HG03558 (cell line): ENCODE results near the gene FBLN7.

Experiments
- ATAC-seq: cut with Tn5 transposase; IDR thresholded peaks from one replicate; pipeline ENCODE4 v1.9.1; 2021; ENCODE audit warnings: moderate number of reproducible peaks; ENCODE audit not compliant: unreplicated experiment; ENCODE audit errors: extremely low read depth

The FBLN7 gene

GRCh38 chr2:112140205-112140802, 2.1 kb downstream of the FBLN7 start:
- no peak for ATAC-seq

GRCh38 chr2:112140899-112141625, 2.9 kb downstream of the FBLN7 start:
- ATAC-seq: no peak

- no peak for ATAC-seq
These were observed 3.4 kb downstream of the FBLN7 start for GRCh38 chr2:112141626-112142007.

GRCh38 chr2:112142525-112143078, 4.4 kb downstream of the FBLN7 start:
- no peak for ATAC-seq

GRCh38 chr2:112143150-112143549, 5.0 kb downstream of the FBLN7 start:
- no peak for ATAC-seq

GRCh38 chr2:112144966-112145365, 6.8 kb downstream of the FBLN7 start:
- ATAC-seq: no peak

GRCh38 chr2:112147382-112148168, 9.4 kb downstream of the FBLN7 start:
- ATAC-seq: no peak

GRCh38 chr2:112148477-112148876, 10.3 kb downstream of the FBLN7 start:
- no peak for ATAC-seq

- ATAC-seq: no peak
These were observed 11.0 kb downstream of the FBLN7 start for GRCh38 chr2:112149194-112149593.

- no peak for ATAC-seq
These were observed 11.8 kb downstream of the FBLN7 start for GRCh38 chr2:112149866-112150435.

- ATAC-seq: no peak
These were observed 12.3 kb downstream of the FBLN7 start for GRCh38 chr2:112150447-112150846.

- no peak for ATAC-seq
These were observed 12.7 kb downstream of the FBLN7 start for GRCh38 chr2:112150851-112151250.

GRCh38 chr2:112151271-112151670, 13.1 kb downstream of the FBLN7 start:
- ATAC-seq: no peak

GRCh38 chr2:112151701-112152440, 13.7 kb downstream of the FBLN7 start:
- ATAC-seq: no peak

GRCh38 chr2:112152476-112153178, 14.4 kb downstream of the FBLN7 start:
- ATAC-seq: no peak

GRCh38 chr2:112153179-112153490, 14.9 kb downstream of the FBLN7 start:
- ATAC-seq: no peak

GRCh38 chr2:112153501-112153900, 15.3 kb downstream of the FBLN7 start:
- ATAC-seq: no peak

- ATAC-seq: no peak
These were observed 16.3 kb downstream of the FBLN7 start for GRCh38 chr2:112154246-112155117.
